ENCODE data around the gene PGP.

The PGP gene

DNA sequence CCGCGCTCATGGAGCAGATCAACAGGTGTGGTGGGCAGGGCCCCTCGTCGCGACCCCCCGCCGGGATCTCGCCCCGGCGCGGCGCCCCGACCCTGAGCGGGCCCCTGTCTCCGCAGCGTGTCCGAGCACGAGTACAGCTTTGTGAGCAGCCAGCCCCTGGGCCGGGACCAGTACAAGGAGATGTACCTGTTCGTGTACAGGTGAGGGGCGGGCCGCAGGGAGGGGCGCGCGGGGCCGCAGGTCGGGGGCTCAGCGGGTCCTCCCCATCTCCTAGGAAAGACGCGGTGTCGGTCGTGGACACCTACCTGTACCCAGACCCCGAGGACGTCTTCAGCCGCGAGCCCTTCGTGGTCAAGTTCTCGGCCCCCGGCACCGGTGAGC is 22.5 kb upstream of the PGP start:
- DNase-seq: no peak

DNA sequence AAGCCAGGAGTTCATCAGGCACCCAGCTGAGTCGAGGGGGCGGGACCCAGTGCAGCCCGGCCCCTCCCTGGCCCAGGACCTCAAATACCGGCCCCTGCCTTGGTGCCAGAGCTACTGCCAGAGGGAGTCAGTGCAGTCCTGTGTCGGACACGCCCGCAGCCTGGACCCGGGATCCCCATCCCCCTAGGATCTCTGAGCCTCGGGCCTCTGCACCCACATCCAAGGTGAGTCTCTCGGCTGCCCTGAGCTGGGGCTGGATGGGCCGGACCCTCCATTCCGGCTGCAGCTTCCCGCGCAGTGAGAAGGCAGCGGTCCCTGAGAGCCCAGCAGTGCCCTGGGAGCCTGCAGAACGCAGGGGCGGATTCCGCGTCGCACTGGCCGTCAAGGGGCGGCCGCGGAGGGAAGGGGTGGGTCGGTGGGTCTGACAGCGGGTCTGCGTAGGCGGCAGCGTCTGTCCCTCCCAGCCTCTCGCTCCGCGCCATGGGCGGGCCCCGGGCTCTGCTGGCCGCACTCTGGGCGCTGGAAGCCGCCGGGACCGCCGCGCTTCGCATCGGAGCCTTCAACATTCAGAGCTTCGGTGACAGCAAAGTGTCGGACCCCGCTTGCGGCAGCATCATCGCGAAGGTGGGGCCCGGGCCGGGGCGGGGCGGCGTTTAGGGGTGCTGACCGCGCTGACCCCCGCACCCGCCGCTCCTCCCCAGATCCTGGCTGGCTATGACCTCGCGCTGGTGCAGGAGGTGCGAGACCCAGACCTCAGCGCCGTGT is 21.9 kb upstream of the PGP start, which contains the start of gene DNASE1L2:
Gene DNASE1L2 (plus strand): TSS at position 108 of the 765 bp plus-strand sequence. CDS start 373 bp downstream, at position 481.
- DNase-seq: no peak

DNA sequence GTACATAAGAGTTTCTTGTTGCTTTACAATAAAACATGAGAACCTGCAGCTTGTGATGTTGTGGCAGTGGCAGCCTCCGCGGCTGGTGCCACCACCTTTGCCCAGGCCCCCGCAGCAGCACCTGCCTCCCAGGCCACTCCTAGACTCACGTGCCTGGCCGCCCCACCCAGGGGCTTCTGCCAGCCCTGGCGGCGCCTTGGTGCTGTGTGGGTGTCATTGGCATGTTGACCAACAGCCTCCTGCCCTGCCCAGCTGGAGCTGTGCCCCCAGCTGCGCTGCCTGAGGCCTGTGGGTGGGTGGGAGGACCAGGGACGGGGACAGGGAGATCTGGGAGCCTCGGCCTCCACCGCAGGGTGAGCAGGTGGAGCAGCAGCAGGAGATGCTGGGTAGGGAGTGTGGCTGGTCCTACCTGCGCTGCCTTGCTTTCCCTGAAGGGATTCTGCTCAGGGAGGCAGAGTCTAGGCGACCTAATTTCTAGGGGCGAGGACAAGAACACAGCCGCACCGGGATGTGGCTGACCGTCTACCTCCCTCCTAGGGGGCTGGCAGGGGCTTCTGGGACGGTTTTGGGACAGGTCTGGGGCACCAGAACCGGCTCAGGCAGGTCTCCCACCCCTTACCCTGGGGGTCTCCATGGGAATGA is 21.2 kb upstream of the PGP start:
- DNase-seq: no peak

DNA sequence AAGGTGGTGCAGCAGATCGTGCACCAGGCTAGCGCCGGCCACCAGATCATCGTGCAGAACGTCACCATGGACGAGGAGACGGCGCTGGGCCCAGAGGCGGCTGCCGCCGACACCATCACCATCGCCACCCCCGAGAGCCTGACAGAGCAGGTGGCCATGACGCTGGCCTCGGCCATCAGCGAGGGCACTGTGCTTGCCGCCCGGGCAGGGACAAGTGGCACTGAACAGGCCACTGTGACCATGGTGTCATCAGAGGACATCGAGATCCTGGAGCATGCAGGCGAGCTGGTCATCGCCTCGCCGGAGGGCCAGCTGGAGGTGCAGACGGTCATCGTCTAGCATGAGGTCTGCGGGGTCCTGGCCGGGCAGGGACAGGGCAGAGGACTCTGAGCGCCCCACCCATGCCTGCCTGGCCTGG is 20.6 kb upstream of the PGP start:
- no peak for DNase-seq

DNA sequence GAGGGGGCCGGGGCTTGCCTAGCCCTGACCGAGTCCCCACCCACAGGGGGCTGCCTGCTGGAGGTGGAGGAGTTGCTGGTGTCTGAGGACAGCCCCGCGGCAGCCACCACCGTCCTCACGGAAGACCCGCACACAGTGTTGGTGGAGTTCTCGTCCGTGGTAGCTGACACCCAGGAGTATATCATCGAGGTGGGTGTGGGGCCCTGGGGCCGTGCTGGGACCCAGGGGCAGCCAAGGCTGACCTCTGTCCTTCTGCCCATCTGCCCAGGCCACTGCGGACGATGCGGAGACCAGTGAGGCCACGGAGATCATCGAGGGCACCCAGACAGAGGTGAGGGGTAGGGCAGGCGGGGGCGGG is 20.2 kb upstream of the PGP start:
- no peak for DNase-seq

DNA sequence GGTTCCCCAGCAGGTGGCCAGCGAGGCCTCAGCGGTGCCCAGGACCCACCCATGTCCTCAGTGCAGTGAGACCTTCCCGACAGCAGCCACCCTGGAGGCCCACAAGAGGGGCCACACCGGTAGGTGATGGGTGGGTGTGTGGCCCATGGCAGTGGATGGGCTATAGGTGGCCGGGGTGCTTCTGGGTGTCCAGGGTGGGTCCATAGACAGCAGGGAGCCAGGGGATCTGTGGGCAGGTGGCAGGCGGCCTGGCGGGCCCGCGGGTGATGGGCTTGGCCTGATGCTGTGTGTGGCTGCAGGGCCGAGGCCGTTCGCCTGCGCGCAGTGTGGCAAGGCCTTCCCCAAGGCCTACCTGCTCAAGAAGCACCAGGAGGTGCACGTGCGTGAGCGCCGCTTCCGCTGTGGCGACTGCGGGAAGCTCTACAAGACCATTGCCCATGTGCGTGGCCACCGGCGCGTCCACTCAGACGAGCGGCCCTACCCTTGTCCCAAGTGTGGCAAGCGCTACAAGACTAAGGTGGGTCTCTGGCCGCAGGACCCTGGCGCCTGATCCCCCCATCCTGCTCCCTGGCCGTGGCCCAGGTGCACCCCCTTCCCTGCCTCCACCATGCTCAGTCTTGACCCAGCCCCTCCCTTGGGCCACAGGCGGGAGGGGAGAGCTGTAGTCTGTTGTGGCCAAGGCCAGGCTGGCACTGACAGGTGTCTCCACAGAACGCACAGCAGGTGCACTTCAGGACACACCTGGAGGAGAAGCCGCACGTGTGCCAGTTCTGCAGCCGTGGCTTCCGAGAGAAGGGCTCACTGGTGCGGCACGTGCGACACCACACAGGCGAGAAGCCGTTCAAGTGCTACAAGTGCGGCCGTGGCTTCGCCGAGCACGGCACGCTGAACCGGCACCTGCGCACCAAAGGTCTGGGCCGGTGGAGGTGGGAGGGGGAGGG is 19.5 kb upstream of the PGP start:
- no peak for DNase-seq

DNA sequence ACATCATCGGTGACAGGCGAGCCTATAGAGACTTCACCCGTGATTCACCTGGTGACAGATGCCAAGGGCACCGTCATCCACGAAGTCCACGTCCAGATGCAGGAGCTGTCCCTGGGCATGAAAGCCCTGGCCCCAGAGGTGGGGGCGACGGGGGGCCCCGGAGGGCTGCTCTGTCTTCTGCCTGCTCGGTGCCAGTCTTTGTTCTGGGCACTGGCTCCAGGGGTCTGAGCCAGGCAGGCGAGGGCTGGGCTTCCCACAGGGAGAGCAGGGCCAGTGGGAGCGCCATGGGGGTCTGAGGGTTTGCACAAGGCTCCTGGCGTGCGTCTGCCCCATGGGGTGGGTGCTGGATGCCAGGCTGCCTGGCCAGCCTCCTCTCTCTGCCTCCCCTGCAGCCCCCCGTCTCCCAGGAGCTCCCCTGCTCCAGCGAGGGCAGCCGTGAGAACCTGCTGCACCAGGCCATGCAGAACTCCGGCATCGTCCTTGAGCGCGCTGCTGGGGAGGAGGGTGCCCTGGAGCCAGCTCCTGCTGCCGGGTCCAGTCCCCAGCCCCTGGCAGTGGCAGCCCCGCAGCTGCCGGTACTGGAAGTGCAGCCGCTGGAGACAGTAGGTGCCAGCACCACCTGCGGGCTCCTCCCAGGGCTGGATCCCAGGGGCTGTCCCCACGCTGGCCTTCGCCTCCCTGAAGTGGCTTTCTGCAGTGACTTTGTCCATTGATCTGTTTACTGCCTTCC is 18.6 kb upstream of the PGP start:
- no peak for DNase-seq

DNA sequence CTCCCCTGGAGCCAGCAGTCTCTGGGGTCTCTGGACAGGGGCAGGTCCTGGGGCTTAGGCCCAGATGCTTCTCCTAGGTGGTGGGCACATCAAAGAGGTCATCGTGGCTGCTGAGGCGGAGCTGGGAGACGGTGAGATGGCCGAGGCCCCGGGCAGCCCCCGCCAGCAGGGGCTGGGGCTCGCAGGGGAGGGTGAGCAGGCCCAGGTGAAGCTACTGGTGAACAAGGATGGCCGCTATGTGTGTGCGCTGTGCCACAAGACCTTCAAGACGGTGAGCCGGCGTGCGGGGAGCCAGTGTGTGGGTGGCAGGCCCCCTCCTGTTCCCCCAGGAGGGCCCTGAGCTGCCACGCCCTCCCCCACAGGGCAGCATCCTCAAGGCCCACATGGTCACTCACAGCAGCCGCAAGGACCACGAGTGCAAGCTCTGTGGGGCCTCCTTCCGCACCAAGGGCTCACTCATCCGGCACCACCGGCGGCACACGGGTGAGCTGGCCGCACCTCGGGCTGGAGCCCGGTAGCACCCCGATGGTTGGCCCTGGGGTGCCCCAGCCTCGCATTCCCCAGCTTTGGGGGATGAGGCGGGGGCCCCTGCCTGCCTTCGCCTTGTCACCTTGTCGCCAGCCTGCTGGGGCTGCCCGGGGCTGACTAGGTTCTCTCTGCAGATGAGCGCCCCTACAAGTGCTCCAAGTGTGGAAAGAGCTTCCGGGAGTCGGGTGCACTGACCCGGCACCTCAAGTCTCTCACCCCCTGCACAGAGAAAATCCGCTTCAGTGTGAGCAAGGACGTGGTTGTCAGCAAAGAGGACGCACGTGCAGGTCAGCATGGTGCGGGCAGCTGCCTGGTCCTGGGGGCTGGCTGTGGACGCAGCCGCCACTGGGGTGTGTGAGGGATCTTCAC is 17.7 kb upstream of the PGP start:
- DNase-seq: no peak

DNA sequence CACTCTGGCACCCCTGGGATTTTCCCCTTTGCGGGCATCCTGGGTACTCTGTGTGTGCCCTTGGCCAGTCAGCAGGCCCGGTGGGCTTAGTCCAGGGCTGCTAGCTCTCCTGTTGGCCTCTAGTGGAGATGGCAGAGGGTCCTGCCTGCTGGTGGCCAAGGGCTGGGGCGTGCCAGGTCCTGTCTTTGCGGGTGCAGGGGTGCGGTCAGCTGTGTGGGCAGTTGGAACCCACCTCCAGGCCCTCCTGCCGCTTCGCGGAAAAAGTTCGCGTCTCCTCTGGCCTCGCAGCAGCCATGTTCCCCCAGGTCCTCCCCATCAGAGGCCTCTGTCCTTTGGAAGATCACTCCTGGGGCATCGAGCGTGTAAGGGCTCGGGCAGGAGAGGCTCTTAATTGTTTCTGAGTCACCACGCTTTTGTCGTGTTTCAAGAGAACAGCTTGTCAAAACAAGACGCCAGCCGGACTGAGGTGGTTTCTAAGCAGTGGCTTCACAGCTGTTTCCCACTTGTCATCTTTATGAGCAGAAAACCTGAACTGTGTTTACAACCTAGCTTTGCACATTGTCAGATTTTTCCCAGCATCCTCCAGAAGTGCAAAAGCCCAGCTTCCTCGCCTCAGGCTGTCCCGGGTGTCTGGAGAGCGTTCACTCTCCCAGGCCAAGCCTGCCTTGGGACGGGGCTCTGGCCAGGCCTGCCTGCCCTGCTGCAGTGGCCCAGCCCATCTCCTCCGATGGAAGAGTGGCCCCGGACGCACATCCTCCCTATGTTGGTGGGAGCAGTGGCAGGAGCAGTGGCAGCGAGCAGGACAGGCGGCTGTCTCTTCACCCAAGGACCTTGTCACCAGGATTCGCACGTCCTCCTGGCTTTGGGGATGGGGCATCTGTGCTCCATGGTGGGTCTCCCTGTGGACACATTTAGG is 16.6 kb upstream of the PGP start:
- no peak for DNase-seq

DNA sequence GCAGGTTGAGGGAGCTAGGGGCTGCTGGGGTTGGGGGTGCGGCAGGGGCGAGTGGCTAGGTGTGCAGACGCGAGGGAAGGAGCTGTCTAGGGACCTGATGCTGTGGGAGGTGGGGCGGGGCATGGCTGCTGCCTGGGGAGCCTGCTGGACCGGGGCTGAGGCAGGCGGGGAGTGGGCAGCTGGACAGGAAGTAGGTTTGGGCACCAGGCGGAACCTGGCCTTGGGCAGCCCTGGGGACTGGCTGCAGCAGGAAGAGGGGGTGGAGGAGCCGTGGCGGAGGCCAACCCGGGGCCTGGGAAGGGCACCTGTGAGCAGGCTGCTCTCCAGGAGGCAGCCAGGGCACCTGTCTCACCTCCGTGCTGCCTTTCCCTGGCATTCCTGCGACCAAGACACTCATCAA is 15.7 kb upstream of the PGP start:
- DNase-seq: no peak

DNA sequence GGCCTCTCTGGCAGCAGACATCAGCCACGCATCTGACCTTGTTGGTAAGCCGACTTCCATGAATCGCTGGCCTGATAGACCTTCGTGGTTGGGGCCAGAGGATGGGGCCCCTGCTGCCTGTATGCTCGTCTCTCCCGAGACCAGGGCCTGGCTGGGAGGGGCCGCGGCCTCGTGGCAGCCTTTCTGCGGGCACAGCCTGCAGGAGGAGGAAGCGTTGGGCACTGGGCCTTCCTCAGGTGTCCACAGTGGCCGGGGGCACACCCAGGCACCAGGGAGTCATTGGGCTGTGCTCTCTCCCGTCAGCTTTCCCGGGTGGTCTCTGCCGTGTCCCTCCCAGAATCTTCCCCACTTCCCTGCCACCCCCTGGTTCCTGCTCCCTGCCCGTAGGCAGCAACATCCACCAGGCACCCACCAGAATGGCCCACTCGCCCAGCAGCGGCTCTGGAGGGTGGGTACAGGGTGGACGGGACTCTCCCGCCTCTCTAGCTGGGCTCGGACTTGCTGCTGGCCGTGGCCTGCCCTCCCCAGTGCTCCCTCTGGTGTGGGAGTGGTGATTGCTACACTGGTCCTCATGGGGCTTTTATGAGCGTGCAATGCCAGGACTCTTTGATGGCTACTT is 15.1 kb upstream of the PGP start:
- DNase-seq: no peak

DNA sequence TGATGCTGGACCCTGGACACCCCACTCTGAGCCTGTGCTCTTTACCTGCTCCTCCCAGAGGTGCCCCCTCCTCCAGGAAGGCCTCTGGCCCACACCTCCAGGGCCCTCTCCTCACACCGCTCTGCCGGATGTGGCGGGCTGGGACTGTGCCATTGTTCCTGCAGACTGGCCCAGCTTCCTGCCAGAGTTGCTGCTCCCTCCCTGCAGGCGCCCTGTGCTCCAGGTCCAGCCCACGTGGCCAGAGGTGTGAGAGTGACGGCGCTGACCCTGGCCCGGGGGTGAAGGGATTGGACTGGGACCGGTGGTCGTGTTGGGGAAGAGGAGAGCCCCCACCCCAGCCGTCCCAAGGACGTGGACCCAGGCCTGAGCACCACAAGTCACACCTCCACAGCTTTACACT is 14.5 kb upstream of the PGP start:
- no peak for DNase-seq

DNA sequence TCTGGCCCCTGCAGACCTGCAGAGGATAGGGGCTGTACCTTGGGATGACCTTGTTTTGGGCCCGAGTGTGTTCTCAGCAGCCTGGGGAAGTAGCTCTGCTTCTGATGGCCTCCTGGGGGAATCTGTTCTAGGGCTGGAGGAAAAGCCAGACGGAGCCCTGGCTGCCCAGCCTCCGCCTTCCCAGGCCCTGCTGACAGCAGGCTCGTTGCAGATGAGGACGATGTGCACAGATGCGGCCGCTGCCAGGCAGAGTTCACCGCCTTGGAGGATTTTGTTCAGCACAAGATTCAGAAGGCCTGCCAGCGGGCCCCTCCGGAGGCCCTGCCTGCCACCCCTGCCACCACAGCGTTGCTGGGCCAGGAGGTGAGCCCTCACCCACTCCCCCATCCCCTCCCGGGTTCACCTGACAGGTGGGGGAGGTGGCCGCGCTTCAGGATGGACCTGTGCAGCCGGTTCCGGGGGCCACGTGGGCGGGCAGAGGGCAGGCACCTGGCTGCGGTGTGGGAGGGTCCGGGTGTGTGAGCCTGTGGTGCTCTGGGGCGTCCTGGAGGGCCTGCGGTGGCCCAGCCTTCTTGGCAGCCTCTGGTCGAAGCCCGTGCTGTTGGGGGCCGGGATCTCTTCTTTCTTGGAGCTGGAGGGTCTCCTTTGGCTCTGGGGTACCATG is 13.7 kb upstream of the PGP start:
- no peak for DNase-seq

DNA sequence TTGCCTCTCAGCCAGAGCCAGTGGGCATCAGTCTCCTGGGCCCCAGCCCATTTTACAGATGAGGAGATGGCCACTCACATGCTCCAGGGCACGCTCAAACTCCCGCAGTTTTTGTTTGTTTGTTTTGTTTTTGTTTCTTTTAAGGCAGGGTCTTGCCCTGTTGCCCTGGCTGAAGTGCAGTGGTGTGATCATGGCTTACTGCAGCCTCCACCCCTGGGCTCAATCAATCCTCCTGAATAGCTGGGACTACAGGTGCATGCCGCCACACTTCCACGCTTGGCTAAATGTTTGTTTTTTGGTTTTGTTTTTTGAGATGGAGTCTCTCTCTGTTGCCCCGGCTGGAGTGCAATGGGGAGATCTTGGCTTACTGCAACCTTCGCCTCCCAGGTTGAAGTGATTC is 12.3 kb upstream of the PGP start:
- no peak for DNase-seq

DNA sequence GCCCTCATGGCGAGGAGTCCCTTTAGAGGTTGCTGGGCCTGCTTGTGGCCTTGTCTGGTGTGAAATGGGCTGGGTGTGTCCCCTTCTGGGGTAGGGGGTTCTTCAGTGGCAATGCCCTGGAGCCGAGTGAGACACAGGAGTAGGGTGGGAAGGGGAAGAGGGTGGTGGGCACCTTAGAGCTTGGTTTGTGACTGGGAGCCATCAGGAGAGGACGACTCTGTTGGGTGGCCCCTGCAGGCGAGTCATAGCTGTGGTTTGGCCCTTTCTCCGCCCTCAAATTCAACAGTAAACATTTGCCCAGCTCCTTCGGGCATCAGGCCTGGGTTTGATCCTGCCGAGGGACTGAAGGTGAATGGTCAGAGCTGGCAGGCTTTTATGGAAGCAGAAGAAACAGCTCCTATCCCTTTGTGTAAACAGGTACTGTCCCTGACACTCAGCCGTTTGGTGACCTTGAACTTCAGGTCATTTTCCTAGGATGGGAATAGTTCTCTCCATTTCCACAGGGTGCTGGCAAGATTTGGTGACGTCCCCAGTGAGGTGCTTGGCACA is 11.7 kb upstream of the PGP start:
- no peak for DNase-seq

DNA sequence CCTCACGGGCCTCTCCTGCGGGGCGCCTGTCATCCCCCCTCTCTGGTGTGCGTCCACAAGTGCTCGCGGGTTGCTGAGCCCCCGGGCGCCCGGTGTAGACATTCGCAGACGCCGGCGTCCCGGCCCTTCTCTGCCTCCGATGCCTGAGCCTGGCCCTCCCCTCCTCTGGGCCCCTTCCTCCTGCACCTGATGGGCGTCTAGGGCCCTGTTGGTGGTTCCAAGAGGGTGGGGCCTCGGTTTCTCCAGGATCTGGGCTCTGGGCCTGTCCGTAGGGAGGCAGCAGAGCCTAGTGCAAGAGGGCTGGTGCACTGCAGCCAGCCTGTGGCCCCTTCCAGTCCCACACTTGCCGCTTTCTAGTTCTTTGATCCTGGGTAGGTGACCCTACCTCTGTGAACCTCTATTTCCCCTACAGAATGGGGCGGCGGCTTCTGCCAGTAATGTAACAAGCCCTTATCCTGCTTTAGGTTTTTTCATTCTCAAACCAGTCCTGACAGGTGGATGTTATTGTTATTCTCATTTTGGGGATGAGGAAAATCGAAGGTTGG is 9.4 kb upstream of the PGP start:
- DNase-seq: peak; percentile 19

DNA sequence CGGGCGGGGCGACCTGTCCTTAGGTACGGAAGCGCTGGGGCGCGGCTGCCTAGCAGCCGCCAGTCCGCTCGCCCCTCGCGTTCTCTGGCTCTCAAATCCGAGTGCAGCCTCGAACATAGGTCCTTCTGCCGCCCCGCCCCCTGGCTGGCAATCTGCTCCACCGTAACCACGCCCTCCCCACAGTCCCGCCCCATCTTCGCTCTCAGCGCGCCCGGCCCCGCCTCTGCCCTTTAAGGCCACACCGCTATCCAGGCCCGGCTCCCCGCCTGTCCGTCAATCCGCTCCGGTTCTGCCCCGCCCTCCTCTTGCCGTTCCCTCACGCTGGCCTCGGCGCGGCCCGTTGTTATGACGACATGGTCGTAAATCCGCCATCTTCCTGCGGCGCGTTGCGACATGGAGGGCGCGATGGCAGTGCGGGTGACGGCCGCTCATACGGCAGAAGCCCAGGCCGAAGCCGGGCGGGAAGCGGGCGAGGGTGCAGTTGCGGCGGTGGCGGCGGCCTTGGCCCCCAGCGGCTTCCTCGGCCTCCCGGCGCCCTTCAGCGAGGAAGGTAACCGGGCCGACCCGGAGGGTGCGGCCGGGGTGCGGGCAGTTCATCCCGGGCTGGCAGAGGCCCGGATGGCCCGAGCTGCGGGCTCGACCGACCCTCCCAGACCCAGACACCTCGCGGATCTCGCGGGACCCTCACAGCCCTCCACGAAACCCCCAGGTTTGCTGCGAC is 8.7 kb upstream of the PGP start, which contains the start of gene E4F1:
Gene E4F1 (plus strand): TSS at position 371 of the 721 bp plus-strand sequence. CDS start 23 bp downstream, at position 394.
- peak; percentile 98 for DNase-seq

DNA sequence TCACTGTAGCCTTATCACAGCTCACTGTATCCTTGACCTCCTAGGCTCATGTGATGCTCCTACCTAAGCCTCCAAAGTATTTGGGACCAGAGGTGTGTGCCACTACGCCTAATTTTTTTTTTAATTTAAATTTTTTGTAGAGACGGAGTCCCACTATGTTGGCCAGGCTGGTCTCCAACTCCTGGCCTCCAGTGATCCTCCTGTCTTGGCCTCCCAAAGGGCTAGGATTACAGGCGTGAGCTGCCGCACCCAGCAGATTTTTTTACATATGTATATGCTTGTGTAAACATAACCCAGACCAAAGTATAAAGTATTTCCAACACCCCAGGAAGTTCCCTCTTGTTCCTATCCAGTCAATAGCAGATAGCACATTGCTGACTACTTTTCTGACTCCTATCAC is 1.7 kb upstream of the PGP start:
- no peak for DNase-seq
